Left forelimb (tissue), 1 donor: Measurements from ENCODE around the gene CCN5.

Experiments
- DNase-seq: peaks from one replicate; pipeline ENCODE4 v3.0.0-alpha.2; 2018; ENCODE audit warnings: low spot score

The CCN5 gene

DNA sequence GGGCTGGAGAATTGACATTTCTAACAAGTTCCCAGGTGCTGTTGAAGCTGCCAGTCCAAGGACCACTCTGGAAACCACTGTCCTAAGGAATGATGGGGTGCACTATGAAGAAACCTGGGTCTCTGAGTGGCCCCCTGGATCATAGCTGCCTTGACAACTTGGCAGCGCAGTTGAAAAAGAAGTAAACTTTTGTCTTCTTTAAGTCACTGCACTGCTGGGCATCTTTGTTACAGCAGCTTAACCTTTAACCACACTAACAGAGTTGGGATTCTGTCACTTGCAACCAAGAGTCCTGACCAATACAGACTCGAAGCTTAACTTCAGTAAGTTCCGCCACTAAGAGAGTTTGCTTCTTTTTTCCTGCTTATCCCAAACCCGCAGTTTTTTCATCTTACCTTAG is 21.9 kb downstream of the CCN5 start:
- DNase-seq, result no peak

DNA sequence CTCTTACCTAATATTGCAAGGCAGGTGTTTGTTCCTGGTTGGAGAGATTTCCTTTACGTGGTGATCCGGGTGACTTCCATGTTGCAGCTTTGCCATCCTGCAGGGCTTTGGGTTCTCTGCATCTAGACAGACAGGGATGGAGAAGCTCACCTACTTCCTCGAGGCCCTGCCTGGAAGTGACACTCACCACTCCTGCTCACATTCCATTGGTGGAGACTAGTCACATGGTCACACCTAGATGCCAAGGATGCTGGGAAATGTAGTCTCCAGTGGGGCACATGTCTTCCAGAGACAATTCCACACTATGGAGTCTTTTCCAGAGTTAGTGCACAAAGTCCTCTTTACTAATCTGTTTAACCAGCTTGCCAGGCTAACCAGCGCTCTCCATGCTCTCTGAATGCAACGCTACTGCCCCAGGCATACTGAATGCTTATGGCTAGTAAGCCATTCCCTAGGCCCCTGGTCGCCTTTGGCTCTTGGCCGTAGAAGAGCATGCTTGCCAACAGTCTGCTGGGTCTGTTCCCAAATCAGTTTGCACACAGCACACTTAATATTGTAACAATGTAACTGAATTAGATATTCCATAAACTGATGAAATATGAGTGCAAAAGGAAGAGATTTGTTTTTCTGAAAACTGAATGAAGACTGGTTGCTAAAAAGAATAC is 23.8 kb downstream of the CCN5 start:
- no peak for DNase-seq

DNA sequence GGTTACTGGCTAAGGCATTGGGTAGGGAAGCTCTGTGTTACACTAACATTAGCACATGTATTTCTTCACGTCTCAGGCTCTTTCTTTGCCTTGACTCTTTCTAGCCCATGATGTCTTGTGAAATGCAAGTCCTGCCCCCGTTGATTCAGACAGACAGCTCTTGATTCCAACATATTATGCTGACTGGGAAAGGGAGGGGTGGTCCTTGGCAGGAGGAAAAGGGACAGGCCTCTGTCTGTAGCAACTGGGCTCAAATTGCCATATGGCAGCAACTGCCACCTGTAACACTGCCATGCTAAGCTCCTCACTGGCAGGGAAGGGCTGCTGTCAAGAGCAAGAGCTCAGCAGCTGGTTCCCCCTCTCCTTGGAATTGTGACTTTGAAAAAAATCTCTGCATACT is 24.8 kb downstream of the CCN5 start:
- no peak for DNase-seq

DNA sequence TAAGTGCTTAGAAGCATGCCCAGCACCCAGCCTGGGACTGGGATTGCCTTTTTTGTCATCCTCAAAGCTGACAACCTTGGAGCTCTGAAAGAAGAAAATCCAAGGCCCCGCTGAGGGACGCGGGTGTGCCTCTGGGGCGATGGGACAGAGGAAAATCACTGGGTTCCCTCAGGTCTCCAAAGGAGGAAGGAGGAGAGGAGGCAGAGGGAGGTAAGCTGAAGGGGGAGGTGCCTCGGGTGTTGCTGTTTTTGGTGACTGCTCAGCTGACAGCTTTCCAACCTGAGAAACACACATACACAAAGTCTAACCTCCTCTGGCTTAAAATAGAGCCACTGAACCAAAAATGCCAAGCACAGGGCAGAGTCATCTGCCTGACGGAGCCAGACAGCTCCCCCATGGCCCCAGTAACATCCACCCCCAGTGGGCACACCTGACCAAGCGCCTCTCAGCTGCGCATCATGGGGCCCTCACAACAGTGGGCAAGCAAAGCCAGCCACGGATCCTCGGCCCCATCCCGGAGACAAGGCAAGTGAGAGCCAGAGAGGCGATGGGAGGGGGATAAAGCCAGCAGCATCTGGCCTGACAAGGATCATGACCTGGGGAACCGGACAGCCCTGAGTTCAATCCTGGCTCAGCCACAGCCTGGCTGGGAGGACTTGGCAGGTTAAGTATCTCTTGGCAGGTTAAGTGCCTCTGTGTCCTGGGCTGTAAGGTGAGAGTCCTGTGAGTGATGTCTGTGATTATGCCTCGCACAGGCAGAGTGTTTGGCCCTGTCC is 27.3 kb downstream of the CCN5 start:
- DNase-seq, result no peak

- DNase-seq, result no peak
Measured at GRCh38 chr20:44743080-44743701, 28.0 kb downstream of the CCN5 start.

- no peak for DNase-seq
Measured at GRCh38 chr20:44743916-44744655, 28.9 kb downstream of the CCN5 start.

- DNase-seq, result no peak
Measured at GRCh38 chr20:44745122-44745597, 30.0 kb downstream of the CCN5 start.

GRCh38 chr20:44745598-44746366 is 30.6 kb downstream of the CCN5 start, which contains the start of gene KCNK15:
TSS of gene KCNK15 (plus strand) at chr20:44745865. CDS start at chr20:44745911, 46 bp downstream.
- DNase-seq, result no peak

- DNase-seq, result no peak
Measured at GRCh38 chr20:44746367-44747165, 31.4 kb downstream of the CCN5 start.

DNA sequence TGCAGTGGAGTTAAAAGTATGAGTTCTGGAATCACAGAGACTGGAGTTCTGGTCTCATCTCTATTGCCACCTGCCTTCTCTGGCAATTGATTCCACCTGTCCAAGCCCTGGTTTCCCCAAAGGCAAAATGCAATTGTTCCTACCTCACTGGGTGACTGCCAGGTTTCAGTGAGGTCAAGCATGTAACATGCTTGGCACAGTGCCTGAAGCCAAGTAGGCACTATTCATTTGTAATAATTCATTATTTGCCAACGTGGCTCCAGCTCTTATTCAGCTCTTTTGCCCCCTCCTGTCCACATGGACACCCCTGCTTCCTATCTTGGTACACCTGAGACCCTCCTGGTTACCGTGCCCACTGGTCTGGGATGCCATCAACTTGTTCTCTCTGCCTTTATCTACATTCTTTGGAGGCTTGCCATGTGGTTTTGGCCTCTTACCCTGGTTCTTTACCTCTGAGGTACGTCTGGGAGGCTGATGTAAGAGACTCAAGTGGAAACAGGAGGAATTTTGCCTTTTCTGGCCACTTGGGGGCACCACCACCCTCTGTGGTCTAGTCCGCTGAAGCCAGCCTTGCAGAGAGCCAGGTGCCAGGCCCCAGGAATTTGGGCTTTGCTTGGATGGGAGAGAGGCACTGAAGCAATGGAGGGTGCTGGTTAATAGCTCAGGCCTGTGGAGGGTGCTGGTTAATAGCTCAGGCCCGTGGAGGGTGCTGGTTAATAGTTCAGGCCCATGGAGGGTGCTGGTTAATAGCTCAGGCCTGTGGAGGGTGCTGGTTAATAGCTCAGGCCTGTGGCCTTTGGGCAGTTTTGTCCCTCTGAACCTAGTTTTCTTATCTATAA is 32.2 kb downstream of the CCN5 start:
- DNase-seq, result no peak

- DNase-seq, result no peak
Measured at GRCh38 chr20:44748005-44748370, 32.8 kb downstream of the CCN5 start.

- DNase-seq, result no peak
Measured at GRCh38 chr20:44750081-44750805, 35.1 kb downstream of the CCN5 start.

DNA sequence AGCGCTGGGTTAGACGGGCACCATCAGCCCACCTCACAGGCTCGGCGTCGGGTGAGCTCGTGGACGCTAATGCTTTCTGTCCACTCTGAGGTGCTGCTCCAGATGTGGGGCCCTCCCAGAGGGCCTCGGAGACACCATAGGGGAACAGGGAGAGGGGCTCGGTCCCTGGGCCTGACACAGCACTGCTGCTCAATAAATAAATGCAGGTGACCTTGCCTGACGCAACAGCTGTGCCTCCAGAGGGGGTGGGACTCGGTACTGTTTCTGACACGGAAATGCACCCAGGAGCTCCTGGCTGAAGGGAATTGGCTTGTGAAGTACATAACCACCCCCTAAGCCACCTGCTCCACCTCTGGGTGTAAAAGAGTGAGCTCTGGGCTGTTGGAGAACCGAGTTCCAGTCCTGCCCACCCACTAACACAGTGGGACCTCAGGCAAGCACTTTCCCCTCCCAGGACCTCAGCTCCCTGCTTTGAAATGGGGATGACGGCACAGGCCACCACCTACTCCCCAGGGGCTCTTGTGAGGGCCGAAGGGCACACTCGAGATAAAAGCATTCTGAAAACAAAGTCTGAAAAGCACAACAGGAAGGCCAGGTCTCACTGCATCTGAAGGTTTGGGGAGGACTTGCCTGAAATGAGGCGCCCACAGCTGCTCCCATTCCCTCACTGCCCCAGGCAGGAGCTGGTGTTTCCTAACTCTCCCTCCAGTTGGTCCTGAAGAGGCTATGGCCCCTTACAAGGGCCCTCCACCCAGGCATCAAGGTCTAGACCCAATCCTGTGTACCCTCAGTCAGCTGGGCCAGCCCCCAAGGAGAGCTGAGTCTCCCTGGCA is 37.1 kb downstream of the CCN5 start:
- DNase-seq, result no peak

DNA sequence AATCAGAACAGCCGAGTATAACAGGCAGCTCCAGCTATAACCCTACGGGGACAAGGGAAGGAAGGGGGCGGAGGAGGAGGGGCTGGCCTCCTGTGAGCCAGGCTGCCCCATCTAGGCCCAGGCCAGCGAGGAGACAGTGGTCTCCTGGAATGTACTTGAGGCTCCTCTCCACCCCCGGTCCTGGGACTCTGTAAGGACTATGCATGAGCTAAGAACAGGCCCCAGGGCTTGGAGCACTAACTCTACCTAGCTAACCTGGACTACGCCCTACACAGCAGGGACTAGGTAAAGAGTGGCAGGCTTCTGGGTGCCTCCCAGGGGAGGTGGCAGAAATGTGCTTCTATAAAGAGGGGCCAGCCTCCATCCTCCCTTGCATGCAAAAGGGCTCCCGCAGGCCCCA is 39.4 kb downstream of the CCN5 start:
- no peak for DNase-seq

DNA sequence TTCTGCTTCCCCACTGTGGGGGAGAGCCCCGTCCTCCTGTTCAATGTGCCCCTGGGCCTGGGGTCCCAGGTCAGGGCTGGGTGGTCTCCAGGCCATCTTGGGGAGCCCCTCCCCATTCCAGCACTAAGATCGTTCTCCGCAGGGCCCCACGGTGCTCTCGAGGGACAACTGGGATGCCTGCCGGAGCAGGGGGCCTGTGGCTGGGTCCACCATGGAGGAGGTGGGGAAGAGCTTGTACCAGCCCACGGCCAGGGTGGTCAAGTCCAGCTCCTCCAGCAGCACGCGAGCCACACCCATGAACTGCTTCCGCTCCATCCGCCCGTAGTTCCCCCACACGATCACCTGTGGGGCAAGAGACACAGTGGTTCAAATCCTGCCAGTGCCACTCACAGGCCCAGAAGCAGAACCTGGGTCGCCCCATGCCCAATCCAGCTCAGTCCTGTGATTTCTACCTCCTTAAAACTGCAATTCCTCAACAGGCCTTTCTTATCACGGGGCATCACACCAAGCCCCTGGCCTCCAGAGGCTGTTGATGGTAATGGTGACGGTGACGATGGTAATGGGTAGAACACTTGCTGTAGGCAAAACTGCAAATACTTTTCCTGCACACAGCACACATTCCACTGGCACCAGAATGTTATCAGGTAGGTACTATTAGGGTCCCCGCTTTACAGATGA is 41.0 kb downstream of the CCN5 start:
- no peak for DNase-seq

DNA sequence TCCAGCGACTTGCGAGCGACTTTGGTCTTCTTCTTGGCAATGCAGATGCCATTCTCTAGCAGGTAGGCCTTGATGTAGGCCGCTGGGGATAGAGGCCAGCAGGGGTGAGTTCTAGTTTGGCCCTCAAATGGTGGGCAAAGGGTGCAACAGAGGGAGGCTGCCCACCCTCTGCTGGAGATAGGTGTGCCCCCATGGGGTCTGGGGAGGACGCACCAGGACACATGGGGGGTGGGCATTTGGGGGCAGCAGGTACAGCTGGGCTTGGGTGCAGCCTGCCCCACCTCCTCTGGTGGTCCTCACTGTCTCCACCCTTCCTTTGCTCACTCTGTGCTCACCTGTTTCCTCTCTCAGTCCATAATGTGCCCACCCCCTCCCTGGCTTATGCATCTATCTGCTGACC is 41.8 kb downstream of the CCN5 start:
- no peak for DNase-seq

DNA sequence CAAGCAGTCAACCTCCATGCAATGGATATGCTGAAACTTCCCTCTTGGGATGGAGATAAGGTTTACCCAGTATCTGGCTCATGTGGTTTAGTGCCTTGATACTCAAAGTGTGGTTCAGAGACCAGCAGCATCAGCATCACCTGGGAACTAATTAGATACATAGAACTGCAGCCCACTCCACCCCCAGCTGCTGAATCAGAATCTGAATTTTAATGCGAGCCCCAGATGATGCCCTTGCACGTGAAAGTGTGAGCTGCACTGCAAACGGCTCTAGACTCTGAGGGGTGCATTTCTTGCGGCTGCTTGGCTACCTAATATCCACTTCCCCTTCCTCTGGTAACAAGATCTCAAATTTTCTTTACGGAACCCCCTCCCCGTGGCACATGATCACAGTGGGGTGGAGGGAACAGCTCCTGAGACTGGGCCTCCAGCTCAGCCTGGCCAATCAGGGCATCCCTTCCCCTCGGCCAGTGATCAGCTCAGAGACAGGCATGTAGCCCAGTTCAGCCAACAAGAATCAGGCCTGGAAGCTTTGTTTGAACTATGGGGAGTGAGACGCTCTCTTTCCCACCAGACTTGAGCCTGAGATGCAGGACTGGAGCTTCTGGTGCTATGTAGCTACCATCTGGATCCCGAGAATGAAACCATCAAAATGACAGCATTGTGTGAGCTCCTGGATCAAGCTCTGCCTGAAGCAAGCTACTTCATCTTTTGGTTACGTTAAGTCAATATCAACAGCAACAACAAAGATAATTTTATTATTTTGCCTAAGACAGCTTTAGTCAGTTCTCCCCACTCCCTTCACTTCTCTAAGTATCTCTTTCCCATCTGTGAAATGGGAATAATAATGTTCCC is 43.3 kb downstream of the CCN5 start:
- no peak for DNase-seq
